A673 (cell line): ENCODE results near the gene SLC35F1.

Experiments
- EZH2 ChIP-seq: fragments of 200-600 bp; sonication (generic); IDR thresholded peaks from 2 replicates; pipeline ENCODE4 v1.6.1; 2017; ENCODE audit warnings: borderline replicate concordance, low read depth, mild to moderate bottlenecking, mixed read lengths, antibody characterized with exemption, low read length; ENCODE audit not compliant: poor library complexity, severe bottlenecking
- TF ChIP-seq, protein P1 (sequence below): fragments of 300-800, 200-600 bp; sonication (generic); conservative IDR thresholded peaks from 2 replicates; pipeline ENCODE4 v1.5.1; 2017; ENCODE audit warnings: low read depth, mild to moderate bottlenecking, antibody characterized with exemption, low read length, moderate library complexity, mixed read lengths

DNA sequence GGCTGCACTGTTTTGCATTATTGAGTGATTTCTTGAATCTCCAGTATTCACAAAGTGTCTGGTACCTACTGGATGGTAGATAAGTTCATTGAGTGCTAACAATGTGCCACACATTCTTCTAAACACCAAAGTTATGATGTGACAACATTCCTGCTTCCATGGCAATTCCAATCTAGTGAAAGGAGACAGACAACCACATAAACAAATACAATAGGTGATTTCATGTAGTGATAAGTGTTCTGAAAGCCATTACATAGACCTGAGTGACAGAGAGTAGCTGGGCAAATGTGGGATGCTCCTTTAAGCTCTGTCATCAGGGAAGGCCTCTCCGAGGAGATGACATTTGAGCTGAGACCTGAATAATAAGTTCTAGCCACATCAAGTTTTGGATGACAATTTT lies 295.5 kb downstream of the SLC35F1 start:
- TF ChIP-seq, protein P1, sequence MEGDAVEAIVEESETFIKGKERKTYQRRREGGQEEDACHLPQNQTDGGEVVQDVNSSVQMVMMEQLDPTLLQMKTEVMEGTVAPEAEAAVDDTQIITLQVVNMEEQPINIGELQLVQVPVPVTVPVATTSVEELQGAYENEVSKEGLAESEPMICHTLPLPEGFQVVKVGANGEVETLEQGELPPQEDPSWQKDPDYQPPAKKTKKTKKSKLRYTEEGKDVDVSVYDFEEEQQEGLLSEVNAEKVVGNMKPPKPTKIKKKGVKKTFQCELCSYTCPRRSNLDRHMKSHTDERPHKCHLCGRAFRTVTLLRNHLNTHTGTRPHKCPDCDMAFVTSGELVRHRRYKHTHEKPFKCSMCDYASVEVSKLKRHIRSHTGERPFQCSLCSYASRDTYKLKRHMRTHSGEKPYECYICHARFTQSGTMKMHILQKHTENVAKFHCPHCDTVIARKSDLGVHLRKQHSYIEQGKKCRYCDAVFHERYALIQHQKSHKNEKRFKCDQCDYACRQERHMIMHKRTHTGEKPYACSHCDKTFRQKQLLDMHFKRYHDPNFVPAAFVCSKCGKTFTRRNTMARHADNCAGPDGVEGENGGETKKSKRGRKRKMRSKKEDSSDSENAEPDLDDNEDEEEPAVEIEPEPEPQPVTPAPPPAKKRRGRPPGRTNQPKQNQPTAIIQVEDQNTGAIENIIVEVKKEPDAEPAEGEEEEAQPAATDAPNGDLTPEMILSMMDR: no peak
- no peak for TF ChIP-seq EZH2
